ENCODE results near the gene STX1A. TPM values are rescaled to one million over a fixed set of nuclear protein-coding genes. Genes with fewer than 3 reads are reported as not detected.

STX1A gene
- total and polyA plus RNA-seq, 2 of the 4 experiments (the other 2 are of a cell fraction), result 9.3 to 22.0 TPM

GRCh38 chr7:73683788-73684693 lies 35.4 kb downstream of the STX1A start (continued):
- TF ChIP-seq, protein P1, sequence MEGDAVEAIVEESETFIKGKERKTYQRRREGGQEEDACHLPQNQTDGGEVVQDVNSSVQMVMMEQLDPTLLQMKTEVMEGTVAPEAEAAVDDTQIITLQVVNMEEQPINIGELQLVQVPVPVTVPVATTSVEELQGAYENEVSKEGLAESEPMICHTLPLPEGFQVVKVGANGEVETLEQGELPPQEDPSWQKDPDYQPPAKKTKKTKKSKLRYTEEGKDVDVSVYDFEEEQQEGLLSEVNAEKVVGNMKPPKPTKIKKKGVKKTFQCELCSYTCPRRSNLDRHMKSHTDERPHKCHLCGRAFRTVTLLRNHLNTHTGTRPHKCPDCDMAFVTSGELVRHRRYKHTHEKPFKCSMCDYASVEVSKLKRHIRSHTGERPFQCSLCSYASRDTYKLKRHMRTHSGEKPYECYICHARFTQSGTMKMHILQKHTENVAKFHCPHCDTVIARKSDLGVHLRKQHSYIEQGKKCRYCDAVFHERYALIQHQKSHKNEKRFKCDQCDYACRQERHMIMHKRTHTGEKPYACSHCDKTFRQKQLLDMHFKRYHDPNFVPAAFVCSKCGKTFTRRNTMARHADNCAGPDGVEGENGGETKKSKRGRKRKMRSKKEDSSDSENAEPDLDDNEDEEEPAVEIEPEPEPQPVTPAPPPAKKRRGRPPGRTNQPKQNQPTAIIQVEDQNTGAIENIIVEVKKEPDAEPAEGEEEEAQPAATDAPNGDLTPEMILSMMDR (conservative IDR thresholded peaks at IDR 0.05; ENCODE audit: low read depth, low read length), result no peak
- TF ChIP-seq FOS (IDR thresholded peaks at IDR 0.05; ENCODE audit: low read depth, low read length), result no peak
